ENCODE data around the gene OR10A2. TPM values are rescaled to one million over a fixed set of nuclear protein-coding genes. Genes with fewer than 3 reads are reported as not detected.
"Not testable (repeated sequence)": the region's sequence is repeated elsewhere in the genome, so short reads cannot be mapped to it uniquely, and the experiment has no call there.

Gene OR10A2
- total RNA-seq, 1 donor from 2014 or later = not detected

GRCh38 chr11:6876914-6877313 is 14.1 kb downstream of the OR10A2 start:
- DNase-seq (ENCODE audit: low spot score) = no peak
- intact Hi-C loops (cut with DNase I) = no loop called here
- no peak for ATAC-seq

GRCh38 chr11:6882751-6883150 is 19.9 kb downstream of the OR10A2 start:
- DNase-seq (ENCODE audit: low spot score) (no peak), ATAC-seq (no peak)
- intact Hi-C loops (cut with DNase I) = no loop called here

GRCh38 chr11:6887711-6888110 is 24.9 kb downstream of the OR10A2 start:
- DNase-seq (ENCODE audit: low spot score); ATAC-seq; intact Hi-C loops (cut with DNase I): not testable (repeated sequence)

GRCh38 chr11:6888830-6889229 is 26.0 kb downstream of the OR10A2 start:
- ATAC-seq = no peak
- intact Hi-C loops (cut with DNase I) = no loop called here
- no peak for DNase-seq (ENCODE audit: low spot score)

GRCh38 chr11:6889835-6890234 is 27.0 kb downstream of the OR10A2 start:
- intact Hi-C loops (cut with DNase I) = no loop called here
- ATAC-seq = no peak
- DNase-seq (ENCODE audit: low spot score) = no peak

- ATAC-seq (no peak), DNase-seq (ENCODE audit: low spot score) (no peak)
- intact Hi-C loops (cut with DNase I) = no loop called here
These were observed 29.5 kb downstream of the OR10A2 start, which contains the start of gene OR2D2 for GRCh38 chr11:6892400-6892799. Gene OR2D2 (minus strand): TSS chr11:6892500. CDS start chr11:6892500, 0 bp downstream.

- ATAC-seq (no peak), DNase-seq (ENCODE audit: low spot score) (no peak)
- intact Hi-C loops (cut with DNase I) = no loop called here
These were observed 31.2 kb downstream of the OR10A2 start for GRCh38 chr11:6894097-6894496.

GRCh38 chr11:6895010-6895409 is 32.2 kb downstream of the OR10A2 start:
- no peak for DNase-seq (ENCODE audit: low spot score)
- no peak for ATAC-seq
- intact Hi-C loops (cut with DNase I) = no loop called here

- intact Hi-C loops (cut with DNase I) = no loop called here
- ATAC-seq (no peak), DNase-seq (ENCODE audit: low spot score) (no peak)
These were observed 36.1 kb downstream of the OR10A2 start for GRCh38 chr11:6898911-6899310.

GRCh38 chr11:6900327-6900999 is 37.6 kb downstream of the OR10A2 start:
- no peak for DNase-seq (ENCODE audit: low spot score)
- intact Hi-C loops (cut with DNase I) = no loop called here
- no peak for ATAC-seq

GRCh38 chr11:6904804-6905203 is 41.9 kb downstream of the OR10A2 start:
- intact Hi-C loops (cut with DNase I); DNase-seq (ENCODE audit: low spot score); ATAC-seq: not testable (repeated sequence)

GRCh38 chr11:6911378-6911777 is 48.5 kb downstream of the OR10A2 start:
- intact Hi-C loops (cut with DNase I) = no loop called here
- DNase-seq (ENCODE audit: low spot score) (no peak), ATAC-seq (no peak)

- no peak for DNase-seq (ENCODE audit: low spot score)
- intact Hi-C loops (cut with DNase I) = no loop called here
- no peak for ATAC-seq
These were observed 49.1 kb downstream of the OR10A2 start for GRCh38 chr11:6911948-6912347.

GRCh38 chr11:6919698-6920097 is 56.8 kb downstream of the OR10A2 start:
- DNase-seq (ENCODE audit: low spot score) (no peak), ATAC-seq (no peak)
- intact Hi-C loops (cut with DNase I) = no loop called here

- intact Hi-C loops (cut with DNase I) = no loop called here
- ATAC-seq (no peak), DNase-seq (ENCODE audit: low spot score) (no peak)
These were observed 57.8 kb downstream of the OR10A2 start, which contains the start of gene OR2D3 for GRCh38 chr11:6920702-6921101. Gene OR2D3 (plus strand): TSS chr11:6921002. CDS start chr11:6921002, 0 bp downstream.

Other genes with a start within 250 kb of the OR10A2 start
- gene TPP1, start 243.6 kb upstream of the OR10A2 start, total RNA-seq = 100 TPM
- 22.7 TPM for gene DCHS1, start 207.2 kb upstream of the OR10A2 start, total RNA-seq
- 25.5 TPM for gene MRPL17, start 179.7 kb upstream of the OR10A2 start, total RNA-seq
- not detected for gene OR2AG2, start 91.1 kb upstream of the OR10A2 start, total RNA-seq
- not detected for gene OR2AG1, start 80.0 kb upstream of the OR10A2 start, total RNA-seq
- 0.18 TPM for gene OR6A2, start 63.4 kb upstream of the OR10A2 start, total RNA-seq
- not detected for gene OR10A5, start 17.4 kb upstream of the OR10A2 start, total RNA-seq
- gene OR10A4, start 13.6 kb downstream of the OR10A2 start, total RNA-seq = not detected
- gene OR2D2, start 29.4 kb downstream of the OR10A2 start, total RNA-seq = not detected
- not detected for gene OR2D3, start 57.9 kb downstream of the OR10A2 start, total RNA-seq
- gene ZNF215, start 63.4 kb downstream of the OR10A2 start, total RNA-seq = 0.80 TPM
- gene ZNF214, start 157.3 kb downstream of the OR10A2 start, total RNA-seq = 8.3 TPM
- gene NLRP14, start 157.4 kb downstream of the OR10A2 start, total RNA-seq = 0.53 TPM
- 0.22 TPM for gene RBMXL2, start 225.9 kb downstream of the OR10A2 start, total RNA-seq